Stimulated activated CD4-positive, alpha-beta T cell treated with anti-CD3 and anti-CD28 coated beads, Interleukin-1b, Interleukin-23, amount 100 ng/mL, for 1 hour (primary cell): ENCODE results near the gene PNMA6E.
"Not testable (repeated sequence)": the region's sequence is repeated elsewhere in the genome, so short reads cannot be mapped to it uniquely, and the experiment has no call there.

Source experiments
- DNase-seq, 2 donors: peaks; one replicate each; pipeline ENCODE4 v3.0.0-alpha.2; 2020; ENCODE audit warnings: low read depth in 2 of 2

PNMA6E gene

GRCh38 chrX:153384973-153385372, 16.2 kb downstream of the PNMA6E start:
- DNase-seq: not testable (repeated sequence)

- DNase-seq: no peak
These were observed 16.8 kb downstream of the PNMA6E start for GRCh38 chrX:153384390-153384789.

- DNase-seq: no peak
These were observed 18.3 kb downstream of the PNMA6E start for GRCh38 chrX:153382563-153383482.

GRCh38 chrX:153381684-153382532, 19.2 kb downstream of the PNMA6E start:
- no peak for DNase-seq

GRCh38 chrX:153380691-153381090, 20.5 kb downstream of the PNMA6E start:
- no peak for DNase-seq

- DNase-seq: no peak
These were observed 21.1 kb downstream of the PNMA6E start for GRCh38 chrX:153379971-153380581.

GRCh38 chrX:153379508-153379907, 21.6 kb downstream of the PNMA6E start:
- no peak for DNase-seq

- no peak for DNase-seq
These were observed 22.5 kb downstream of the PNMA6E start for GRCh38 chrX:153378607-153379006.

GRCh38 chrX:153377727-153378126, 23.4 kb downstream of the PNMA6E start:
- DNase-seq: no peak

- DNase-seq: no peak
These were observed 25.6 kb downstream of the PNMA6E start for GRCh38 chrX:153375571-153375970.

- DNase-seq: no peak
These were observed 26.7 kb downstream of the PNMA6E start for GRCh38 chrX:153374426-153374825.

- no peak for DNase-seq
These were observed 28.2 kb downstream of the PNMA6E start for GRCh38 chrX:153372949-153373348.

- no peak for DNase-seq
These were observed 29.9 kb downstream of the PNMA6E start for GRCh38 chrX:153371256-153371655.

- DNase-seq: no peak
These were observed 30.7 kb downstream of the PNMA6E start for GRCh38 chrX:153370293-153371055.

GRCh38 chrX:153366878-153367538, 34.1 kb downstream of the PNMA6E start:
- no peak for DNase-seq

GRCh38 chrX:153366119-153366518, 35.0 kb downstream of the PNMA6E start:
- DNase-seq: no peak

- DNase-seq: no peak
These were observed 35.5 kb downstream of the PNMA6E start for GRCh38 chrX:153365670-153366069.

- no peak for DNase-seq
These were observed 39.3 kb downstream of the PNMA6E start for GRCh38 chrX:153361781-153362397.

- no peak for DNase-seq
These were observed 43.3 kb downstream of the PNMA6E start for GRCh38 chrX:153357877-153358276.

- DNase-seq: no peak
These were observed 47.7 kb downstream of the PNMA6E start for GRCh38 chrX:153353416-153353815.
